Measurements from ENCODE around the gene CEP128.
"Not testable (repeated sequence)": the region's sequence is repeated elsewhere in the genome, so short reads cannot be mapped to it uniquely, and the experiment has no call there.

CEP128 gene

GRCh38 chr14:80953211-80953610 is 11.7 kb upstream of the CEP128 start:
- H3K9me3 ChIP-seq (ENCODE audit: control insufficient read depth, insufficient read depth, low read depth, low read length); H3K9ac ChIP-seq (ENCODE audit: low read length); H3K36me3 ChIP-seq (ENCODE audit: control insufficient read depth, insufficient read depth, low read length); H3K4me3 ChIP-seq (ENCODE audit: low read depth, low read length); H3K4me1 ChIP-seq (ENCODE audit: control insufficient read depth, insufficient read depth, low read length); H3K27ac ChIP-seq (ENCODE audit: low read depth, low read length): not testable (repeated sequence)
- H3K27me3 ChIP-seq (ENCODE audit: control insufficient read depth, insufficient read depth, low read length), result peaks cover 24% of the 10 kb centered on the region

- peaks cover 3% of the 10 kb centered on the region for H3K4me1 ChIP-seq (ENCODE audit: control insufficient read depth, insufficient read depth, low read length)
- H3K9ac ChIP-seq (ENCODE audit: low read length), result no peak overlapping the region
- H3K27ac ChIP-seq (ENCODE audit: low read depth, low read length), result no peak overlapping the region
- no peak overlapping the region for H3K4me3 ChIP-seq (ENCODE audit: low read depth, low read length)
- H3K27me3 ChIP-seq (ENCODE audit: control insufficient read depth, insufficient read depth, low read length), result peaks cover 17% of the 10 kb centered on the region
- H3K9me3 ChIP-seq (ENCODE audit: control insufficient read depth, insufficient read depth, low read depth, low read length), result no peaks in the 10 kb centered on the region
- H3K36me3 ChIP-seq (ENCODE audit: control insufficient read depth, insufficient read depth, low read length), result no peaks in the 10 kb centered on the region
Measured at GRCh38 chr14:80951491-80951890, 10.0 kb upstream of the CEP128 start.

- no peaks in the 10 kb centered on the region for H3K36me3 ChIP-seq (ENCODE audit: control insufficient read depth, insufficient read depth, low read length)
- H3K9me3 ChIP-seq (ENCODE audit: control insufficient read depth, insufficient read depth, low read depth, low read length), result no peaks in the 10 kb centered on the region
- H3K4me1 ChIP-seq (ENCODE audit: control insufficient read depth, insufficient read depth, low read length), result no peaks in the 10 kb centered on the region
- H3K9ac ChIP-seq (ENCODE audit: low read length), result no peak overlapping the region
- no peak overlapping the region for H3K4me3 ChIP-seq (ENCODE audit: low read depth, low read length)
- no peaks in the 10 kb centered on the region for H3K27me3 ChIP-seq (ENCODE audit: control insufficient read depth, insufficient read depth, low read length)
- no peak overlapping the region for H3K27ac ChIP-seq (ENCODE audit: low read depth, low read length)
Measured at GRCh38 chr14:80948291-80948690, 6.8 kb upstream of the CEP128 start.

- Histone ChIP-seq H3K36me3 (ENCODE audit: control insufficient read depth, insufficient read depth, low read length) (no peaks in the 10 kb centered on the region), H3K4me3 (ENCODE audit: low read depth, low read length) (no peak overlapping the region), H3K9ac (ENCODE audit: low read length) (no peak overlapping the region), H3K9me3 (ENCODE audit: control insufficient read depth, insufficient read depth, low read depth, low read length) (no peaks in the 10 kb centered on the region), H3K27me3 (ENCODE audit: control insufficient read depth, insufficient read depth, low read length) (no peaks in the 10 kb centered on the region), H3K4me1 (ENCODE audit: control insufficient read depth, insufficient read depth, low read length) (0 out of 2 replicates have a peak, but pooled peaks cover 5% of the 10 kb centered on the region), H3K27ac (ENCODE audit: low read depth, low read length) (no peak overlapping the region)
Measured at GRCh38 chr14:80946797-80947196, 5.3 kb upstream of the CEP128 start.

- H3K9ac ChIP-seq (ENCODE audit: low read length), result no peak overlapping the region
- no peaks in the 10 kb centered on the region for H3K9me3 ChIP-seq (ENCODE audit: control insufficient read depth, insufficient read depth, low read depth, low read length)
- no peaks in the 10 kb centered on the region for H3K27me3 ChIP-seq (ENCODE audit: control insufficient read depth, insufficient read depth, low read length)
- H3K4me3 ChIP-seq (ENCODE audit: low read depth, low read length), result no peak overlapping the region
- no peaks in the 10 kb centered on the region for H3K36me3 ChIP-seq (ENCODE audit: control insufficient read depth, insufficient read depth, low read length)
- no peak overlapping the region for H3K27ac ChIP-seq (ENCODE audit: low read depth, low read length)
- H3K4me1 ChIP-seq (ENCODE audit: control insufficient read depth, insufficient read depth, low read length), result 0 out of 2 replicates have a peak, but pooled peaks cover 5% of the 10 kb centered on the region
Measured at GRCh38 chr14:80946187-80946586, 4.6 kb upstream of the CEP128 start.

GRCh38 chr14:80944861-80945617 is 3.5 kb upstream of the CEP128 start:
- Histone ChIP-seq H3K36me3 (ENCODE audit: control insufficient read depth, insufficient read depth, low read length) (no peaks in the 10 kb centered on the region), H3K9ac (ENCODE audit: low read length) (no peak overlapping the region), H3K27ac (ENCODE audit: low read depth, low read length) (no peak overlapping the region), H3K9me3 (ENCODE audit: control insufficient read depth, insufficient read depth, low read depth, low read length) (no peaks in the 10 kb centered on the region), H3K27me3 (ENCODE audit: control insufficient read depth, insufficient read depth, low read length) (no peaks in the 10 kb centered on the region), H3K4me1 (ENCODE audit: control insufficient read depth, insufficient read depth, low read length) (peaks cover 9% of the 10 kb centered on the region; the same call in 1 of the 2 replicates), H3K4me3 (ENCODE audit: low read depth, low read length) (no peak overlapping the region)

GRCh38 chr14:80942191-80942600 is 658 bp upstream of the CEP128 start:
- Histone ChIP-seq H3K9ac (ENCODE audit: low read length) (peak overlapping the region; percentile 3), H3K4me3 (ENCODE audit: low read depth, low read length) (peak overlapping the region; percentile 61), H3K4me1 (ENCODE audit: control insufficient read depth, insufficient read depth, low read length) (peaks cover 9% of the 10 kb centered on the region; the same call in 1 of the 2 replicates), H3K27me3 (ENCODE audit: control insufficient read depth, insufficient read depth, low read length) (no peaks in the 10 kb centered on the region), H3K9me3 (ENCODE audit: control insufficient read depth, insufficient read depth, low read depth, low read length) (no peaks in the 10 kb centered on the region), H3K27ac (ENCODE audit: low read depth, low read length) (no peak overlapping the region), H3K36me3 (ENCODE audit: control insufficient read depth, insufficient read depth, low read length) (0 out of 2 replicates have a peak, but pooled peaks cover 4% of the 10 kb centered on the region)

- Histone ChIP-seq H3K27me3 (ENCODE audit: control insufficient read depth, insufficient read depth, low read length) (no peaks in the 10 kb centered on the region), H3K27ac (ENCODE audit: low read depth, low read length) (no peak overlapping the region), H3K4me3 (ENCODE audit: low read depth, low read length) (no peak overlapping the region), H3K4me1 (ENCODE audit: control insufficient read depth, insufficient read depth, low read length) (peaks cover 9% of the 10 kb centered on the region; the same call in 1 of the 2 replicates), H3K9ac (ENCODE audit: low read length) (no peak overlapping the region), H3K36me3 (ENCODE audit: control insufficient read depth, insufficient read depth, low read length) (0 out of 2 replicates have a peak, but pooled peaks cover 4% of the 10 kb centered on the region), H3K9me3 (ENCODE audit: control insufficient read depth, insufficient read depth, low read depth, low read length) (no peaks in the 10 kb centered on the region)
Measured at GRCh38 chr14:80940146-80940545, 1.4 kb downstream of the CEP128 start.

- no peak overlapping the region for H3K9ac ChIP-seq (ENCODE audit: low read length)
- H3K36me3 ChIP-seq (ENCODE audit: control insufficient read depth, insufficient read depth, low read length), result 0 out of 2 replicates have a peak, but pooled peaks cover under 1% of the 10 kb centered on the region
- no peaks in the 10 kb centered on the region for H3K27me3 ChIP-seq (ENCODE audit: control insufficient read depth, insufficient read depth, low read length)
- H3K4me3 ChIP-seq (ENCODE audit: low read depth, low read length), result no peak overlapping the region
- H3K9me3 ChIP-seq (ENCODE audit: control insufficient read depth, insufficient read depth, low read depth, low read length), result no peaks in the 10 kb centered on the region
- H3K27ac ChIP-seq (ENCODE audit: low read depth, low read length), result no peak overlapping the region
- H3K4me1 ChIP-seq (ENCODE audit: control insufficient read depth, insufficient read depth, low read length), result no peaks in the 10 kb centered on the region
Measured at GRCh38 chr14:80933686-80934085, 7.9 kb downstream of the CEP128 start.

GRCh38 chr14:80933282-80933681 is 8.3 kb downstream of the CEP128 start:
- Histone ChIP-seq H3K27me3 (ENCODE audit: control insufficient read depth, insufficient read depth, low read length) (no peaks in the 10 kb centered on the region), H3K27ac (ENCODE audit: low read depth, low read length) (no peak overlapping the region), H3K4me3 (ENCODE audit: low read depth, low read length) (no peak overlapping the region), H3K9ac (ENCODE audit: low read length) (no peak overlapping the region), H3K36me3 (ENCODE audit: control insufficient read depth, insufficient read depth, low read length) (no peaks in the 10 kb centered on the region), H3K4me1 (ENCODE audit: control insufficient read depth, insufficient read depth, low read length) (no peaks in the 10 kb centered on the region), H3K9me3 (ENCODE audit: control insufficient read depth, insufficient read depth, low read depth, low read length) (no peaks in the 10 kb centered on the region)

- Histone ChIP-seq H3K4me3 (ENCODE audit: low read depth, low read length) (no peak overlapping the region), H3K36me3 (ENCODE audit: control insufficient read depth, insufficient read depth, low read length) (no peaks in the 10 kb centered on the region), H3K9me3 (ENCODE audit: control insufficient read depth, insufficient read depth, low read depth, low read length) (no peaks in the 10 kb centered on the region), H3K27ac (ENCODE audit: low read depth, low read length) (no peak overlapping the region), H3K9ac (ENCODE audit: low read length) (no peak overlapping the region), H3K27me3 (ENCODE audit: control insufficient read depth, insufficient read depth, low read length) (no peaks in the 10 kb centered on the region), H3K4me1 (ENCODE audit: control insufficient read depth, insufficient read depth, low read length) (no peaks in the 10 kb centered on the region)
Measured at GRCh38 chr14:80930836-80931389, 10.6 kb downstream of the CEP128 start.
